Endothelial cell of umbilical vein (primary cell): Measurements from ENCODE around the gene LRRC70. TPM values are rescaled to one million over a fixed set of nuclear protein-coding genes. Genes with fewer than 3 reads are reported as not detected.

Experiments used
- BruUV-seq: library from RNA; stranded (reverse); fragments of 400-500 nt; replicated peaks from 2 replicates; lab custom pipeline; 2021; lab: Mats Ljungman, UMichigan
- CTCF ChIA-PET: fragments of 300-600, 350-600 bp; sonication (Branson Sonifier 250); formaldehyde crosslinking; loops from one replicate; lab custom pipeline; 2021; ENCODE audit warnings: antibody characterized with exemption, inconsistent platforms; lab: Charles Lee
- POLR2A ChIA-PET: fragments of 300-600, 350-600 bp; sonication (Branson Sonifier 250); formaldehyde crosslinking; loops from one replicate; lab custom pipeline; 2021; ENCODE audit warnings: antibody characterized with exemption, inconsistent platforms; lab: Charles Lee
- DNase-seq: peaks from one replicate; pipeline ENCODE4 v3.0.0-alpha.2; 2011; ENCODE audit warnings: low read depth, low spot score
- FAIRE-seq: peaks from 2 replicates; lab custom pipeline; 2011; peaks lifted over from hg19 to GRCh38; lab: Jason Lieb, UNC
- H2AFZ ChIP-seq: 2 replicates; pipeline ENCODE4 v1.6.0; 2012; ENCODE audit warnings: low read depth, low read length, control low read depth, inconsistent platforms
- H3K27ac ChIP-seq: 2 replicates; pipeline ENCODE4 v1.5.1; 2011; ENCODE audit warnings: low read depth, mild to moderate bottlenecking, control low read depth, low read length, moderate library complexity; ENCODE audit not compliant: insufficient read depth
- H3K27me3 ChIP-seq, 2 experiments: 2 replicates each; pipeline versions ENCODE4 v1.6.0 to v1.6.1; 2011; ENCODE audit warnings: low read length in 2 of 2, mixed read lengths in 1 of 2; ENCODE audit not compliant: control insufficient read depth in 2 of 2, insufficient read depth in 2 of 2
- H3K36me3 ChIP-seq, 2 experiments: 2 replicates in 1 of 2; 3 replicates in 1 of 2; pipeline ENCODE4 v1.5.1; 2011; ENCODE audit warnings: low read length in 2 of 2, mild to moderate bottlenecking in 1 of 2, moderate library complexity in 1 of 2; ENCODE audit not compliant: control insufficient read depth in 2 of 2, insufficient read depth in 2 of 2; ENCODE audit errors: extremely low read depth in 1 of 2
- H3K4me1 ChIP-seq: 3 replicates; pipeline ENCODE4 v1.5.1; 2011; ENCODE audit warnings: mild to moderate bottlenecking, low read length; ENCODE audit not compliant: control insufficient read depth, insufficient read depth; ENCODE audit errors: extremely low read depth
- H3K4me2 ChIP-seq: 2 replicates; pipeline ENCODE4 v1.6.1; 2011; ENCODE audit warnings: low read length, control low read depth, mixed read lengths; ENCODE audit not compliant: insufficient read depth
- H3K4me3 ChIP-seq, 3 experiments: fragments of 200-600 bp in 1 of 3; sonication (generic), shearing (Covaris generic) in 1 of 3; replicated peaks in 1 of 3; 2 replicates each; pipeline ENCODE4 v1.5.1; 2011 to 2016; ENCODE audit warnings: control low read depth in 3 of 3, low read length in 3 of 3, mild to moderate bottlenecking in 2 of 3, inconsistent platforms in 1 of 3, low read depth in 1 of 3, moderate library complexity in 1 of 3; ENCODE audit not compliant: insufficient read depth in 1 of 3
- H3K79me2 ChIP-seq: 2 replicates; pipeline ENCODE4 v1.6.0; 2012; ENCODE audit warnings: low read length, inconsistent platforms; ENCODE audit not compliant: control insufficient read depth, insufficient read depth
- H3K9ac ChIP-seq: replicated peaks from 2 replicates; pipeline ENCODE3; 2011; ENCODE audit warnings: low read length, control low read depth; ENCODE audit not compliant: insufficient read depth; ENCODE audit errors: extremely low read depth
- H3K9me1 ChIP-seq: replicated peaks from 3 replicates; pipeline ENCODE4 v1.6.0; 2011; ENCODE audit warnings: mild to moderate bottlenecking, low read length; ENCODE audit not compliant: control insufficient read depth, insufficient read depth; ENCODE audit errors: extremely low read depth
- H3K9me3 ChIP-seq: replicated peaks from 2 replicates; pipeline ENCODE4 v1.5.1; 2012; ENCODE audit warnings: low read length, inconsistent platforms; ENCODE audit not compliant: control insufficient read depth, insufficient read depth
- H4K20me1 ChIP-seq: replicated peaks from 2 replicates; pipeline ENCODE3; 2011; ENCODE audit warnings: mild to moderate bottlenecking, low read length; ENCODE audit not compliant: control insufficient read depth, insufficient read depth; ENCODE audit errors: extremely low read depth
- CTCF ChIP-seq, 2 donors: IDR thresholded peaks; 1 replicate in 1 of 2; 2 replicates in 1 of 2; pipeline ENCODE4 v1.5.1; 2011; ENCODE audit warnings: low read length in 2 of 2, mild to moderate bottlenecking in 2 of 2, moderate library complexity in 2 of 2, control low read depth in 1 of 2, inconsistent platforms in 1 of 2, low read depth in 1 of 2; ENCODE audit not compliant: insufficient read depth in 1 of 2; ENCODE audit errors: extremely low read depth in 1 of 2
- EZH2 ChIP-seq: IDR thresholded peaks from 2 replicates; pipeline ENCODE4 v1.6.1; 2012; ENCODE audit warnings: borderline replicate concordance, low read depth, mild to moderate bottlenecking, moderate library complexity, low read length, inconsistent platforms; ENCODE audit not compliant: severe bottlenecking
- FOS ChIP-seq: IDR thresholded peaks from 2 replicates; pipeline ENCODE4 v1.6.1; 2011; ENCODE audit warnings: mild to moderate bottlenecking, low read length, moderate library complexity, borderline replicate concordance; ENCODE audit not compliant: insufficient read depth
- GATA2 ChIP-seq: IDR thresholded peaks from 2 replicates; pipeline ENCODE4 v1.7.0; 2011; ENCODE audit warnings: low read depth, mild to moderate bottlenecking, moderate library complexity, mixed read lengths, low read length; ENCODE audit not compliant: insufficient read length, insufficient read depth
- JUN ChIP-seq: IDR thresholded peaks from 2 replicates; pipeline ENCODE4 v1.6.1; 2011; ENCODE audit warnings: borderline replicate concordance, low read depth; ENCODE audit not compliant: insufficient read length, insufficient read depth
- MAX ChIP-seq: IDR thresholded peaks from 2 replicates; pipeline ENCODE4 v1.6.1; 2011; ENCODE audit not compliant: insufficient read depth, insufficient read length
- MYC ChIP-seq: IDR thresholded peaks from one replicate; pipeline ENCODE4 v1.6.1; 2011; ENCODE audit warnings: mild to moderate bottlenecking, low read depth, low read length
- POLR2A ChIP-seq: IDR thresholded peaks from 2 replicates; pipeline ENCODE4 v1.6.1; 2012; ENCODE audit warnings: low read depth, mild to moderate bottlenecking, control low read depth, low read length
- POLR2AphosphoS5 ChIP-seq: IDR thresholded peaks from 2 replicates; pipeline ENCODE4 v1.6.1; 2012; ENCODE audit warnings: low read depth, mild to moderate bottlenecking, control low read depth, low read length, moderate library complexity; ENCODE audit not compliant: insufficient read depth
- dilution Hi-C: fragments of 300-500 bp; cut with MboI; formaldehyde crosslinking; loops from one replicate; pipeline ENCODE4 v1.15.0; 2019; ENCODE audit warnings: low sequenced_read_pairs; ENCODE audit not compliant: extremely low pct_ligation_motif_present
- intact Hi-C: fragments of 100-400 bp; cut with micrococcal nuclease; formaldehyde crosslinking; loops from one replicate; pipeline ENCODE4 v1.10.0; 2022
- polyA plus RNA-seq, 4 experiments: library from polyadenylated mRNA; depleted of rRNA in 3 of 4; stranded (reverse) in 3 of 4; unstranded in 1 of 4; fragments of >200 nt; gene quantifications; 2 replicates each; pipeline versions ENCODE4 v1.2.1 to v1.2.3, GENCODE V29; 2011 to 2012; ENCODE audit warnings: missing spikeins in 1 of 4
- total RNA-seq: library from RNA; stranded (reverse); gene quantifications from 2 replicates; pipeline ENCODE4 v1.2.3, GENCODE V29; 2021

LRRC70 gene
- total and polyA plus RNA-seq, 2 donors (not counting 3 experiments of a cell fraction or from before 2014, with no cell fraction given) = 24.5 to 32.6 TPM

GRCh38 chr5:62606878-62607277, 28.3 kb downstream of the LRRC70 start:
- dilution Hi-C loops = no loop called here

GRCh38 chr5:62607615-62608014, 29.0 kb downstream of the LRRC70 start:
- no peaks in the 10 kb centered on the region for H3K4me1 ChIP-seq
- no peaks in the 10 kb centered on the region for H3K9me1 ChIP-seq
- BruUV-seq = no TSS peak
- no peak overlapping the region for H3K27ac ChIP-seq
- no peak overlapping the region for H2AFZ ChIP-seq
- no peaks in the 10 kb centered on the region for H3K9me3 ChIP-seq
- no peak overlapping the region for H3K4me3 ChIP-seq
- no peak overlapping the region for H3K4me2 ChIP-seq
- H3K9ac ChIP-seq = no peak overlapping the region
- no peaks in the 10 kb centered on the region for H3K27me3 ChIP-seq
- ChIA-PET CTCF (no interaction called here), POLR2A (no interaction called here)
- H3K79me2 ChIP-seq = peaks cover 1% of the 10 kb centered on the region
- dilution Hi-C loops (no loop called here), intact Hi-C loops (no loop called here)
- peaks cover 2 to 8% of the 10 kb centered on the region in 2 experiments for H3K36me3 ChIP-seq
- FAIRE-seq (no peak), DNase-seq (no peak)
- no peaks in the 10 kb centered on the region for H4K20me1 ChIP-seq
- TF ChIP-seq FOS = no peak
- no peak for TF ChIP-seq JUN
- TF ChIP-seq CTCF (IDR thresholded peaks at IDR 0.05; ENCODE audit: extremely low read depth in 1 of 2, insufficient read depth in 1 of 2, low read depth in 1 of 2, low read length in 2 of 2) = no peak
- TF ChIP-seq MAX = no peak
- TF ChIP-seq POLR2AphosphoS5 = no peak
- no peak for TF ChIP-seq POLR2A
- no peak for TF ChIP-seq MYC
- TF ChIP-seq EZH2 = no peak
- no peak for TF ChIP-seq GATA2

More at GRCh38 chr5:62606878-62607277, 28.3 kb downstream of the LRRC70 start:
- peaks cover 4 to 8% of the 10 kb centered on the region in 2 experiments for H3K36me3 ChIP-seq
- FAIRE-seq (no peak), DNase-seq (no peak)
- H2AFZ ChIP-seq = no peak overlapping the region
- H3K9me1 ChIP-seq = no peaks in the 10 kb centered on the region
- H3K79me2 ChIP-seq = peaks cover 4% of the 10 kb centered on the region
- intact Hi-C loops = no loop called here
- no peaks in the 10 kb centered on the region for H4K20me1 ChIP-seq
- no peaks in the 10 kb centered on the region for H3K9me3 ChIP-seq
- no TSS peak for BruUV-seq
- H3K4me1 ChIP-seq = no peaks in the 10 kb centered on the region
- no peak overlapping the region for H3K27ac ChIP-seq
- no peak overlapping the region for H3K4me2 ChIP-seq
- CTCF ChIA-PET = interaction anchor here (1.9 kb wide), 1 partner anchor 146 kb away, joined by 5 read pairs; no protein-coding TSS in a partner anchor
- no peak overlapping the region for H3K9ac ChIP-seq
- TF ChIP-seq CTCF (IDR thresholded peaks at IDR 0.05; ENCODE audit: extremely low read depth in 1 of 2, insufficient read depth in 1 of 2, low read depth in 1 of 2, low read length in 2 of 2) = no peak
- TF ChIP-seq EZH2 = no peak
- no peak for TF ChIP-seq JUN
- no peak overlapping the region for H3K4me3 ChIP-seq
- no peaks in the 10 kb centered on the region for H3K27me3 ChIP-seq
- POLR2A ChIA-PET = no interaction called here
